Sigmoid colon (tissue), 4 donors: Measurements from ENCODE around the gene SLC11A1.

ENCODE experiments used
- CTCF ChIP-seq, 4 experiments: fragments of 450-650 bp in 3 of 4; fragments of 200-600 bp in 1 of 4; IDR thresholded peaks; one replicate each; pipeline ENCODE4 v1.5.1; 2016 to 2019; ENCODE audit warnings: antibody characterized with exemption in 4 of 4, mild to moderate bottlenecking in 3 of 4, moderate library complexity in 2 of 4
- POLR2A ChIP-seq, 2 donors: fragments of 450-650 bp; IDR thresholded peaks; one replicate each; pipeline ENCODE4 v1.6.1; 2016; ENCODE audit warnings: antibody characterized with exemption in 2 of 2, mild to moderate bottlenecking in 2 of 2, moderate library complexity in 2 of 2
- POLR2AphosphoS5 ChIP-seq, 4 donors: sonication (generic); formaldehyde crosslinking; IDR thresholded peaks; one replicate each; pipeline ENCODE4 v1.6.1; 2017; ENCODE audit warnings: antibody characterized with exemption in 4 of 4

GRCh38 chr2:218421027-218421426, 39.0 kb downstream of the SLC11A1 start:
- TF ChIP-seq CTCF (IDR thresholded peaks at IDR 0.05): no peak
- no peak for TF ChIP-seq POLR2AphosphoS5 (IDR thresholded peaks at IDR 0.05)
- TF ChIP-seq POLR2A (IDR thresholded peaks at IDR 0.05): no peak
